Medulla oblongata (tissue), 1 donor: ENCODE data around the gene AHNAK.
"Not testable (repeated sequence)": the region's sequence is repeated elsewhere in the genome, so short reads cannot be mapped to it uniquely, and the experiment has no call there.

Source experiments
- DNase-seq: peaks from one replicate; pipeline ENCODE4 v3.0.0-alpha.2; 2015; ENCODE audit errors: extremely low spot score

AHNAK gene

GRCh38 chr11:62532096-62532495, 14.5 kb downstream of the AHNAK start:
- no peak for DNase-seq

GRCh38 chr11:62516736-62517371, 29.8 kb downstream of the AHNAK start:
- DNase-seq = no peak

- DNase-seq = no peak
Measured at GRCh38 chr11:62514151-62514550, 32.5 kb downstream of the AHNAK start.

- no peak for DNase-seq
Measured at GRCh38 chr11:62513626-62514025, 33.0 kb downstream of the AHNAK start.

GRCh38 chr11:62512961-62513360, 33.6 kb downstream of the AHNAK start:
- DNase-seq = no peak

GRCh38 chr11:62508336-62509058, 38.1 kb downstream of the AHNAK start:
- peak; percentile 95 for DNase-seq

GRCh38 chr11:62507125-62507422, 39.5 kb downstream of the AHNAK start:
- no peak for DNase-seq

- no peak for DNase-seq
Measured at GRCh38 chr11:62506413-62507124, 40.0 kb downstream of the AHNAK start.

- no peak for DNase-seq
Measured at GRCh38 chr11:62505440-62506091, 41.0 kb downstream of the AHNAK start.

- peak; percentile 24 for DNase-seq
Measured at GRCh38 chr11:62505059-62505439, 41.6 kb downstream of the AHNAK start.

- DNase-seq = no peak
Measured at GRCh38 chr11:62504158-62504973, 42.2 kb downstream of the AHNAK start.

GRCh38 chr11:62502030-62502730, 44.4 kb downstream of the AHNAK start:
- DNase-seq = peak; percentile 55

GRCh38 chr11:62501432-62501891, 45.1 kb downstream of the AHNAK start:
- DNase-seq = peak; percentile 97

- DNase-seq = no peak
Measured at GRCh38 chr11:62500650-62501030, 46.0 kb downstream of the AHNAK start.

- DNase-seq = no peak
Measured at GRCh38 chr11:62499944-62500649, 46.5 kb downstream of the AHNAK start.

GRCh38 chr11:62499311-62499943, 47.2 kb downstream of the AHNAK start:
- DNase-seq = not testable (repeated sequence)

GRCh38 chr11:62498492-62499286, 47.9 kb downstream of the AHNAK start:
- no peak for DNase-seq

GRCh38 chr11:62498031-62498430, 48.6 kb downstream of the AHNAK start:
- DNase-seq = no peak
